C4-2B (cell line): Measurements from ENCODE around the gene USP34.

Source experiments
- H3K27ac ChIP-seq: fragments of 450-650 bp; 2 replicates; pipeline ENCODE4 v1.5.1; 2017
- CTCF ChIP-seq: fragments of 450-650 bp; conservative IDR thresholded peaks from 2 replicates; pipeline ENCODE4 v1.5.1; 2017; ENCODE audit warnings: mild to moderate bottlenecking
- ZFX ChIP-seq: fragments of 450-650 bp; IDR thresholded peaks from 2 replicates; pipeline ENCODE4 v1.6.1; 2017

Gene USP34

GRCh38 chr2:61221819-61222218 is 249.1 kb downstream of the USP34 start:
- TF ChIP-seq ZFX, result no peak
- TF ChIP-seq CTCF, result no peak
- H3K27ac ChIP-seq, result no peak overlapping the region

GRCh38 chr2:61220768-61221167 is 250.1 kb downstream of the USP34 start:
- H3K27ac ChIP-seq, result no peak overlapping the region
- TF ChIP-seq ZFX (no peak), CTCF (no peak)

GRCh38 chr2:61218817-61219170 is 252.1 kb downstream of the USP34 start:
- H3K27ac ChIP-seq, result no peak overlapping the region
- TF ChIP-seq ZFX, result no peak
- no peak for TF ChIP-seq CTCF

GRCh38 chr2:61218076-61218816 is 252.6 kb downstream of the USP34 start:
- H3K27ac ChIP-seq, result no peak overlapping the region
- TF ChIP-seq ZFX (no peak), CTCF (no peak)

- no peak overlapping the region for H3K27ac ChIP-seq
- TF ChIP-seq ZFX, result no peak
- no peak for TF ChIP-seq CTCF
Observed at GRCh38 chr2:61214171-61214570, 256.7 kb downstream of the USP34 start.

- TF ChIP-seq ZFX, result no peak
- TF ChIP-seq CTCF, result no peak
Observed at GRCh38 chr2:61210332-61210981, 260.4 kb downstream of the USP34 start.

GRCh38 chr2:61205132-61205531 is 265.8 kb downstream of the USP34 start:
- no peak for TF ChIP-seq ZFX
- TF ChIP-seq CTCF, result no peak

More at GRCh38 chr2:61210332-61210981, 260.4 kb downstream of the USP34 start:
- no peak overlapping the region for H3K27ac ChIP-seq

More at GRCh38 chr2:61205132-61205531, 265.8 kb downstream of the USP34 start:
- H3K27ac ChIP-seq, result no peak overlapping the region
